Pancreas (tissue), 10 donors: Measurements from ENCODE around the gene HTR6. TPM values are rescaled to one million over a fixed set of nuclear protein-coding genes. Genes with fewer than 3 reads are reported as not detected.

Source experiments
- ATAC-seq, 4 donors: fragments of 200-7000 bp; cut with Tn5 transposase; one replicate each; pipeline versions ENCODE4 v1.8.0 to v1.9.1; 2020; ENCODE audit warnings: mild to moderate bottlenecking in 4 of 4, moderate library complexity in 4 of 4
- DNase-seq, 6 donors: peaks; one replicate each; pipeline ENCODE4 v3.0.0-alpha.2; 2020
- FAIRE-seq: peaks from 2 replicates; lab custom pipeline; 2012; peaks lifted over from hg19 to GRCh38; lab: Jason Lieb, UNC
- H3K27ac ChIP-seq, 4 donors: fragments of 200-600 bp; sonication (generic); 1 replicate in 3 of 4; 2 replicates in 1 of 4; pipeline versions ENCODE4 v1.5.0 to v1.8.0; 2020
- H3K27me3 ChIP-seq, 4 donors: fragments of 200-600 bp; one replicate each; pipeline ENCODE4 v1.8.0; 2021
- H3K36me3 ChIP-seq, 3 donors: fragments of 200-600 bp; sonication (generic) in 1 of 3; one replicate each; pipeline versions ENCODE4 v1.5.0 to v1.8.0; 2020 to 2021
- H3K4me1 ChIP-seq, 3 donors: fragments of 200-600 bp; one replicate each; pipeline ENCODE4 v1.8.0; 2021
- H3K4me3 ChIP-seq, 4 donors: fragments of 200-600 bp; sonication (generic) in 2 of 4; one replicate each; pipeline versions ENCODE4 v1.5.0 to v1.8.0; 2020 to 2021
- H3K9me3 ChIP-seq, 4 donors: fragments of 200-600 bp; one replicate each; pipeline ENCODE4 v1.8.0; 2021
- WGBS, 2 donors: extraction: QIAGEN DNeasy Blood & Tissue Kit; methylation state at CpG; one replicate each; pipeline ENCODE4 v1.1.7; 2013; 5-methylcytosine and 5-hydroxymethylcytosine counted together
- intact Hi-C, 3 donors: fragments of 100-400 bp; cut with DNase I; formaldehyde crosslinking; loops; one replicate each; pipeline versions ENCODE4 v1.11.1 to v1.14.2; 2022
- polyA plus RNA-seq, 2 donors: library from polyadenylated mRNA; stranded (reverse); fragments of 200-250 nt; gene quantifications; one replicate each; pipeline ENCODE4 v1.2.3, GENCODE V29; 2013
- total RNA-seq, 6 donors: library from RNA; stranded (reverse); fragmentation: NEBNext Ultra II Directional in 4 of 6; extraction: Animal tissue kit (Norgen Biotek cat#: 25700) in 4 of 6; gene quantifications; one replicate each; pipeline versions ENCODE4 v1.2.1 to v1.2.4, GENCODE V29; 2021 to 2023
- TF ChIP-seq, protein P1 (sequence below), 4 donors: fragments of 200-600 bp; sonication (generic) in 3 of 4; IDR thresholded peaks; one replicate each; pipeline versions ENCODE4 v1.5.0 to v1.8.0; 2021; ENCODE audit warnings: antibody characterized with exemption in 4 of 4
- donor health status: healthy with polysubstance abuse.
- donor health status: DM: no; HTN: no; CAD: no; lungs with moderate emphysema.
- donor health status: DM: no; HTN: no; CAD: no.
- donor health status: control.
- donor health status: control.
- donor health status: Bipolar disorder and iron deficiency.
- donor health status: DM: yes; HTN: yes; CAD: no.
- donor health status: DM: no; HTN: no; CAD: no.
- donor health status: DM: no; HTN: no; CAD: no.
- donor health status: DM: yes; HTN: yes; CAD: no.

HTR6 gene
- total and polyA plus RNA-seq, 8 donors: not detected

DNA sequence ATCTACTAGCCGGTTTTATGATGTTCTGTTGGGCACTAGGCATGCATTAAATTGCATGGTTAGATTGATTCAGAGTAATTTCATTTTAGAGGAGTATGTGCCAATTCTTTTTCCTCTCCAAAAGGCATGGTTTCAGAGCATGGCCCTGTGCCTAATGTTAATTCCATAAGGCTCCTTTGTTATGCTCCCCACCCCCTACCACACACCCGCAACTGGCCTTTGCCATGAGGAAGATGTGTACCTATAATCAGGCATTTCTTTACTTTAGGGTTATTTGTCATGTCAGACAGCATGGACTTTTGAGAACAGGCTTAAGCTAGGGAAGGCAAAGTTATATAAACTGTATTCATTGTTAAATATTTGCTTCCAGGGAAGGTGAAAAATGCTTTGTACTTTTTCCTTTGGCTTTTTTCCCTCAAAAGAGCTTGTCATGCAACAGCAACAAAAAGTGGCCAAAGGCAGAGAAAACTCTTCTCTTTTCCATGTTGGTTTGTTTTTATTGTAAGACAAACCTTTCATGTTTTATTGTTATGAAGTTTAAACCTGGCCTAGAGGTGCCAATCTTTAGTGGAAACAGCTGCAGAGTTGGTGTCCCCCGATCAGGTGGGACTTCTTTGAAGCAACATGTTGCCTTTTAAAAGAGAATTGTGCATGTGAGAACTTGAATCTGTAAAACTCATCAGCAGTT lies 44.8 kb upstream of the HTR6 start:
- peaks cover 0 to 8% (median 2%) of the 10 kb centered on the region in 3 donors for H3K36me3 ChIP-seq

GRCh38 chr1:19620786-19621185 lies 43.9 kb upstream of the HTR6 start:
- TF ChIP-seq, protein P1, sequence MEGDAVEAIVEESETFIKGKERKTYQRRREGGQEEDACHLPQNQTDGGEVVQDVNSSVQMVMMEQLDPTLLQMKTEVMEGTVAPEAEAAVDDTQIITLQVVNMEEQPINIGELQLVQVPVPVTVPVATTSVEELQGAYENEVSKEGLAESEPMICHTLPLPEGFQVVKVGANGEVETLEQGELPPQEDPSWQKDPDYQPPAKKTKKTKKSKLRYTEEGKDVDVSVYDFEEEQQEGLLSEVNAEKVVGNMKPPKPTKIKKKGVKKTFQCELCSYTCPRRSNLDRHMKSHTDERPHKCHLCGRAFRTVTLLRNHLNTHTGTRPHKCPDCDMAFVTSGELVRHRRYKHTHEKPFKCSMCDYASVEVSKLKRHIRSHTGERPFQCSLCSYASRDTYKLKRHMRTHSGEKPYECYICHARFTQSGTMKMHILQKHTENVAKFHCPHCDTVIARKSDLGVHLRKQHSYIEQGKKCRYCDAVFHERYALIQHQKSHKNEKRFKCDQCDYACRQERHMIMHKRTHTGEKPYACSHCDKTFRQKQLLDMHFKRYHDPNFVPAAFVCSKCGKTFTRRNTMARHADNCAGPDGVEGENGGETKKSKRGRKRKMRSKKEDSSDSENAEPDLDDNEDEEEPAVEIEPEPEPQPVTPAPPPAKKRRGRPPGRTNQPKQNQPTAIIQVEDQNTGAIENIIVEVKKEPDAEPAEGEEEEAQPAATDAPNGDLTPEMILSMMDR (IDR thresholded peaks at IDR 0.05): no peak
- ATAC-seq: no peak
- peaks cover 15 to 31% (median 22%) of the 10 kb centered on the region in 3 donors for H3K4me1 ChIP-seq
- H3K4me3 ChIP-seq: no peak overlapping the region
- FAIRE-seq: no peak
- peaks cover 0 to 12% (median 2%) of the 10 kb centered on the region in 3 donors for H3K36me3 ChIP-seq
- no peak for DNase-seq
- H3K9me3 ChIP-seq: no peaks in the 10 kb centered on the region
- H3K27me3 ChIP-seq: no peaks in the 10 kb centered on the region
- intact Hi-C loops: no loop called here
- peak overlapping the region in 1 of 4 donors; percentile 44 for H3K27ac ChIP-seq
- WGBS, 2 donors: 72 to 79% methylated on average over 3 of the region's 3 CpGs

More for the DNA sequence above, 44.8 kb upstream of the HTR6 start:
- H3K9me3 ChIP-seq: no peaks in the 10 kb centered on the region
- H3K27ac ChIP-seq: peak overlapping the region in 1 of 4 donors; percentile 44
- DNase-seq: peak in 1 of 6 donors; percentile 31
- intact Hi-C loops: no loop called here
- H3K4me1 ChIP-seq: peaks cover 15 to 31% (median 22%) of the 10 kb centered on the region in 3 donors
- H3K27me3 ChIP-seq: no peaks in the 10 kb centered on the region
- WGBS, 2 donors: 25 to 28% methylated on average over 3 of the region's 3 CpGs
- TF ChIP-seq, protein P1 (IDR thresholded peaks at IDR 0.05): no peak
- peak; percentile 61 to 88 (median 76) for ATAC-seq
- FAIRE-seq: no peak
- H3K4me3 ChIP-seq: no peak overlapping the region

- ATAC-seq: no peak
Observed at GRCh38 chr1:19621274-19621950, 43.3 kb upstream of the HTR6 start.

DNA sequence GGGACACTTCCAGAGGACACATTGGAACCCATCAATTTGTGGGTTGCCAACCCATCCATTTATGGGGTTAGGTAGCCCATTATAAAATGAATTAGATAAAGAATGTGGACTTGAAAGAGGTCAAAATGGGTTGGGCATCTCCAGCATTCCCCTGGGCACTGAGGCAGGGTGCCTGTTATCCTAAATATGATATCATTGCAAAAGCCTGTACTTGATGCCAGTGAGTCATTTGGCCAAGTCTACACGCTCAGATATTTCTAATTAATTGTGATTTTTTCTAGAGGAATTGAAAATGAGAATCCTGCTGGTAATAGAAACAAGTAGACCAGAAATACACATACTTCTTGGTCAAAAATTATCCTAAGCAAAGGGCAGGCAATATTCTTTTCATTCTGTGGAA lies 42.5 kb upstream of the HTR6 start:
- TF ChIP-seq, protein P1 (IDR thresholded peaks at IDR 0.05): no peak
- 76 to 88% methylated on average over 1 of the region's 1 CpG for WGBS, 2 donors
- Histone ChIP-seq H3K27me3 (no peaks in the 10 kb centered on the region), H3K4me3 (no peak overlapping the region), H3K36me3 (peaks cover 0 to 26% (median 2%) of the 10 kb centered on the region in 3 donors), H3K9me3 (no peaks in the 10 kb centered on the region), H3K4me1 (peaks cover 15 to 24% (median 17%) of the 10 kb centered on the region in 3 donors), H3K27ac (no peak overlapping the region)
- DNase-seq (no peak), ATAC-seq (no peak), FAIRE-seq (no peak)
- intact Hi-C loops: no loop called here

More at GRCh38 chr1:19621274-19621950, 43.3 kb upstream of the HTR6 start:
- Histone ChIP-seq H3K27me3 (no peaks in the 10 kb centered on the region), H3K9me3 (no peaks in the 10 kb centered on the region), H3K4me3 (no peak overlapping the region), H3K27ac (no peak overlapping the region), H3K4me1 (peaks cover 15 to 28% (median 22%) of the 10 kb centered on the region in 3 donors), H3K36me3 (peaks cover 0 to 18% (median 2%) of the 10 kb centered on the region in 3 donors)
- no peak for FAIRE-seq
- intact Hi-C loops: no loop called here
- no peak for DNase-seq
- TF ChIP-seq, protein P1 (IDR thresholded peaks at IDR 0.05): no peak
- 91 to 94% methylated on average over 4 of the region's 4 CpGs for WGBS, 2 donors
